H9 (cell line): ENCODE results near the gene RPS15. TPM values are rescaled to one million over a fixed set of nuclear protein-coding genes. Genes with fewer than 3 reads are reported as not detected.

Experiments used
- DNase-seq: peaks from one replicate; pipeline ENCODE4 v3.0.0-alpha.2; 2017
- H2AFZ ChIP-seq: one replicate; pipeline ENCODE4 v1.6.1; 2013; ENCODE audit warnings: mild to moderate bottlenecking, low read length, control low read depth, moderate library complexity
- H2AK5ac ChIP-seq: 2 replicates; pipeline ENCODE4 v1.6.1; 2013; ENCODE audit warnings: low read length, control low read depth, mixed read lengths; ENCODE audit not compliant: insufficient read length
- H2BK120ac ChIP-seq: one replicate; pipeline ENCODE4 v1.6.1; 2013; ENCODE audit warnings: low read depth, mild to moderate bottlenecking, low read length, control low read depth, inconsistent platforms; ENCODE audit not compliant: poor library complexity, severe bottlenecking
- H2BK12ac ChIP-seq: 2 replicates; pipeline ENCODE4 v1.6.1; 2013; ENCODE audit warnings: low read length, control low read depth, mixed read lengths, low read depth; ENCODE audit not compliant: insufficient read length
- H2BK15ac ChIP-seq: 2 replicates; pipeline ENCODE4 v1.6.1; 2013; ENCODE audit warnings: low read depth, low read length, control low read depth
- H2BK20ac ChIP-seq: one replicate; pipeline ENCODE4 v1.6.1; 2013; ENCODE audit warnings: low read depth, mild to moderate bottlenecking, low read length, control low read depth, inconsistent platforms; ENCODE audit not compliant: poor library complexity, severe bottlenecking
- H2BK5ac ChIP-seq: 2 replicates; pipeline ENCODE4 v1.6.1; 2013; ENCODE audit warnings: low read length, control low read depth, mixed read lengths; ENCODE audit not compliant: insufficient read length
- H3K14ac ChIP-seq: 2 replicates; pipeline ENCODE4 v1.6.1; 2013; ENCODE audit warnings: low read length, control low read depth; ENCODE audit not compliant: insufficient read depth
- H3K18ac ChIP-seq: 2 replicates; pipeline ENCODE4 v1.6.1; 2013; ENCODE audit warnings: low read depth, mild to moderate bottlenecking, mixed read lengths, low read length, control low read depth; ENCODE audit not compliant: insufficient read length
- H3K23ac ChIP-seq: 2 replicates; pipeline ENCODE4 v1.6.1; 2013; ENCODE audit warnings: low read length, control low read depth, mixed read lengths, low read depth; ENCODE audit not compliant: insufficient read length
- H3K23me2 ChIP-seq: 2 replicates; pipeline ENCODE4 v1.6.1; 2013; ENCODE audit warnings: low read depth, mild to moderate bottlenecking, mixed read lengths, low read length, control low read depth; ENCODE audit not compliant: insufficient read length, poor library complexity, severe bottlenecking
- H3K27ac ChIP-seq: 2 replicates; pipeline ENCODE4 v1.5.1; 2013; ENCODE audit warnings: low read length, control low read depth, mixed read lengths, low read depth; ENCODE audit not compliant: insufficient read length
- H3K27me3 ChIP-seq: 2 replicates; pipeline ENCODE4 v1.6.1; 2013; ENCODE audit warnings: low read length, control low read depth, inconsistent platforms; ENCODE audit not compliant: insufficient read depth
- H3K4ac ChIP-seq: 2 replicates; pipeline ENCODE4 v1.6.1; 2013; ENCODE audit warnings: low read depth, mild to moderate bottlenecking, control low read depth, inconsistent platforms, low read length, moderate library complexity
- H3K4me1 ChIP-seq: 2 replicates; pipeline ENCODE4 v1.6.1; 2013; ENCODE audit warnings: low read length, control low read depth, inconsistent platforms; ENCODE audit not compliant: insufficient read depth
- H3K4me2 ChIP-seq: 2 replicates; pipeline ENCODE4 v1.6.1; 2013; ENCODE audit warnings: low read length, control low read depth, mixed read lengths; ENCODE audit not compliant: insufficient read length, insufficient read depth
- H3K56ac ChIP-seq: 2 replicates; pipeline ENCODE4 v1.6.1; 2013; ENCODE audit warnings: low read depth, mild to moderate bottlenecking, mixed read lengths, low read length, control low read depth; ENCODE audit not compliant: insufficient read length
- H3K79me1 ChIP-seq: 2 replicates; pipeline ENCODE4 v1.6.1; 2013; ENCODE audit warnings: low read depth, mild to moderate bottlenecking, moderate library complexity, low read length, control low read depth, inconsistent platforms; ENCODE audit not compliant: insufficient read depth, poor library complexity, severe bottlenecking
- H3K79me2 ChIP-seq: 2 replicates; pipeline ENCODE4 v1.6.1; 2013; ENCODE audit warnings: low read length, control low read depth, inconsistent platforms; ENCODE audit not compliant: insufficient read depth
- H3K9ac ChIP-seq: 2 replicates; pipeline ENCODE4 v1.6.1; 2013; ENCODE audit warnings: low read length, control low read depth, mixed read lengths; ENCODE audit not compliant: insufficient read length; ENCODE audit errors: extremely low read depth
- H3K9me3 ChIP-seq: one replicate; pipeline ENCODE4 v1.6.1; 2013; ENCODE audit warnings: low read depth, low read length, inconsistent platforms; ENCODE audit not compliant: control insufficient read depth
- H3T11ph ChIP-seq: one replicate; pipeline ENCODE4 v1.6.1; 2013; ENCODE audit warnings: mild to moderate bottlenecking, low read length, control low read depth, inconsistent platforms
- H4K20me1 ChIP-seq: one replicate; pipeline ENCODE4 v1.6.1; 2013; ENCODE audit not compliant: control insufficient read depth, insufficient read length, insufficient read depth
- H4K5ac ChIP-seq: 2 replicates; pipeline ENCODE4 v1.6.1; 2013; ENCODE audit warnings: low read depth, mild to moderate bottlenecking, mixed read lengths, low read length, control low read depth; ENCODE audit not compliant: insufficient read length
- H4K8ac ChIP-seq: replicated peaks from 2 replicates; pipeline ENCODE4 v1.6.1; 2013; ENCODE audit warnings: low read length, control low read depth, mixed read lengths, low read depth; ENCODE audit not compliant: insufficient read length
- H4K91ac ChIP-seq: 2 replicates; pipeline ENCODE4 v1.6.1; 2013; ENCODE audit warnings: low read depth, mild to moderate bottlenecking, moderate library complexity, mixed read lengths, low read length, control low read depth; ENCODE audit not compliant: insufficient read length
- H3K27ac Mint-ChIP-seq, 3 experiments: 2 replicates in 2 of 3; 3 replicates in 1 of 3; pipeline ENCODE4 v1.8.0; 2020 to 2021; ENCODE audit warnings: mixed read lengths in 3 of 3, mild to moderate bottlenecking in 1 of 3, moderate library complexity in 1 of 3
- H3K27me3 Mint-ChIP-seq: 2 replicates; pipeline ENCODE4 v1.8.0; 2021; ENCODE audit warnings: low read depth, mild to moderate bottlenecking, moderate library complexity, mixed read lengths
- H3K36me3 Mint-ChIP-seq, 3 experiments: 2 replicates in 2 of 3; 3 replicates in 1 of 3; pipeline ENCODE4 v1.8.0; 2020 to 2021; ENCODE audit warnings: low read depth in 3 of 3, mixed read lengths in 3 of 3; ENCODE audit not compliant: insufficient read depth in 1 of 3
- H3K4me1 Mint-ChIP-seq, 2 experiments: 2 replicates each; pipeline ENCODE4 v1.8.0; 2020; ENCODE audit warnings: mixed read lengths in 2 of 2
- H3K4me3 Mint-ChIP-seq, 2 experiments: 2 replicates in 1 of 2; 3 replicates in 1 of 2; pipeline ENCODE4 v1.8.0; 2020 to 2021; ENCODE audit warnings: mild to moderate bottlenecking in 2 of 2, mixed read lengths in 2 of 2, moderate library complexity in 1 of 2
- H3K9me3 Mint-ChIP-seq, 2 experiments: 2 replicates in 1 of 2; 3 replicates in 1 of 2; pipeline ENCODE4 v1.8.0; 2020; ENCODE audit warnings: mild to moderate bottlenecking in 2 of 2, mixed read lengths in 2 of 2, moderate library complexity in 1 of 2
- CTCF ChIP-seq: fragments of 200-600 bp; sonication (generic); conservative IDR thresholded peaks from 3 replicates; pipeline ENCODE4 v1.8.0; 2021; ENCODE audit warnings: antibody characterized with exemption, mild to moderate bottlenecking
- WGBS: extraction: QIAGEN DNeasy Blood & Tissue Kit; methylation state at CpG from one replicate; pipeline ENCODE4 v1.1.7; 2013; ENCODE audit warnings: missing lambda C conversion rate, low lambda C conversion rate, mixed read lengths; ENCODE audit not compliant: insufficient read length; ENCODE audit errors: extremely low coverage; 5-methylcytosine and 5-hydroxymethylcytosine counted together
- total RNA-seq: library from RNA; stranded (reverse); gene quantifications from 2 replicates; pipeline ENCODE4 v1.2.1, GENCODE V29; 2021

RPS15 gene
- total RNA-seq, 1 experiment from 2014 or later: 1,628 TPM

- Histone ChIP-seq H3K23ac (no peak overlapping the region), H2BK5ac (no peak overlapping the region), H4K5ac (no peak overlapping the region), H2AK5ac (no peak overlapping the region), H3T11ph (no peak overlapping the region), H3K4me2 (no peak overlapping the region), H3K9ac (no peak overlapping the region), H3K23me2 (peaks cover 6% of the 10 kb centered on the region), H2BK120ac (no peak overlapping the region), H4K8ac (no peak overlapping the region), H3K9me3 (no peaks in the 10 kb centered on the region), H3K79me2 (peaks cover 23% of the 10 kb centered on the region; the same call in 1 of the 2 replicates), H3K79me1 (peaks cover 10% of the 10 kb centered on the region), H3K14ac (no peak overlapping the region), H3K4ac (no peak overlapping the region), H2BK20ac (no peak overlapping the region), H2AFZ (no peak overlapping the region), H4K91ac (no peak overlapping the region), H3K27ac (no peak overlapping the region), H3K18ac (no peak overlapping the region), H2BK12ac (no peak overlapping the region), H2BK15ac (no peak overlapping the region), H3K27me3 (no peaks in the 10 kb centered on the region), H4K20me1 (peaks cover 2% of the 10 kb centered on the region), H3K56ac (no peak overlapping the region), H3K4me1 (no peaks in the 10 kb centered on the region; the same call in 1 of the 2 replicates)
- peaks cover 13 to 32% of the 10 kb centered on the region in 2 experiments for H3K4me1 Mint-ChIP-seq
- no peak for TF ChIP-seq CTCF
- no peak for DNase-seq
- H3K9me3 Mint-ChIP-seq: no peaks in the 10 kb centered on the region
- no peak overlapping the region; a peak in 1 of 5 replicates for H3K4me3 Mint-ChIP-seq
- no CpG with 5 or more reads among the region's 37 CpGs for WGBS
- peak overlapping the region in 2 of 3 experiments; percentile 22 to 93; a peak in 3 of 7 replicates for H3K27ac Mint-ChIP-seq
- peaks cover 29 to 86% (median 83%) of the 10 kb centered on the region in 3 experiments for H3K36me3 Mint-ChIP-seq
- H3K27me3 Mint-ChIP-seq: no peaks in the 10 kb centered on the region
These were observed 16.8 kb upstream of the RPS15 start for GRCh38 chr19:1421218-1421957.
